HG03196 (cell line): ENCODE measurements around the gene RUBCN.
"Not testable (repeated sequence)": the region's sequence is repeated elsewhere in the genome, so short reads cannot be mapped to it uniquely, and the experiment has no call there.

ENCODE experiments used
- ATAC-seq: cut with Tn5 transposase; IDR thresholded peaks from one replicate; pipeline ENCODE4 v1.9.1; 2021; ENCODE audit not compliant: unreplicated experiment

RUBCN gene

GRCh38 chr3:197734667-197735318 lies 1.9 kb downstream of the RUBCN start:
- ATAC-seq: peak; percentile 32

- no peak for ATAC-seq
Observed at GRCh38 chr3:197733042-197733441, 3.7 kb downstream of the RUBCN start.

GRCh38 chr3:197731483-197731882 lies 5.2 kb downstream of the RUBCN start:
- not testable (repeated sequence) for ATAC-seq

GRCh38 chr3:197730770-197731169 lies 5.9 kb downstream of the RUBCN start:
- not testable (repeated sequence) for ATAC-seq

- ATAC-seq: no peak
Observed at GRCh38 chr3:197730200-197730599, 6.5 kb downstream of the RUBCN start.

GRCh38 chr3:197728487-197728886 lies 8.2 kb downstream of the RUBCN start:
- ATAC-seq: no peak

- ATAC-seq: not testable (repeated sequence)
Observed at GRCh38 chr3:197727878-197728277, 8.8 kb downstream of the RUBCN start.

- ATAC-seq: no peak
Observed at GRCh38 chr3:197722734-197723133, 14.0 kb downstream of the RUBCN start.

- ATAC-seq: no peak
Observed at GRCh38 chr3:197720694-197721093, 16.0 kb downstream of the RUBCN start.

- ATAC-seq: no peak
Observed at GRCh38 chr3:197718891-197719290, 17.8 kb downstream of the RUBCN start.

- ATAC-seq: no peak
Observed at GRCh38 chr3:197714251-197714650, 22.5 kb downstream of the RUBCN start.

- ATAC-seq: peak; percentile 22
Observed at GRCh38 chr3:197713477-197713822, 23.3 kb downstream of the RUBCN start.

- peak; percentile 87 for ATAC-seq
Observed at GRCh38 chr3:197711973-197712707, 24.6 kb downstream of the RUBCN start.

- not testable (repeated sequence) for ATAC-seq
Observed at GRCh38 chr3:197710965-197711364, 25.7 kb downstream of the RUBCN start.

GRCh38 chr3:197709135-197709534 lies 27.6 kb downstream of the RUBCN start:
- ATAC-seq: no peak

GRCh38 chr3:197706658-197707057 lies 30.0 kb downstream of the RUBCN start:
- ATAC-seq: no peak

- no peak for ATAC-seq
Observed at GRCh38 chr3:197701841-197702240, 34.9 kb downstream of the RUBCN start.

GRCh38 chr3:197700095-197700494 lies 36.6 kb downstream of the RUBCN start:
- ATAC-seq: no peak

- no peak for ATAC-seq
Observed at GRCh38 chr3:197697355-197697754, 39.3 kb downstream of the RUBCN start.

- ATAC-seq: no peak
Observed at GRCh38 chr3:197694251-197694650, 42.5 kb downstream of the RUBCN start.

- ATAC-seq: no peak
Observed at GRCh38 chr3:197692641-197693040, 44.1 kb downstream of the RUBCN start.

- no peak for ATAC-seq
Observed at GRCh38 chr3:197690754-197691153, 46.0 kb downstream of the RUBCN start.

- no peak for ATAC-seq
Observed at GRCh38 chr3:197687570-197687969, 49.1 kb downstream of the RUBCN start.
